ENCODE measurements around the gene NPLOC4.

Gene NPLOC4

DNA sequence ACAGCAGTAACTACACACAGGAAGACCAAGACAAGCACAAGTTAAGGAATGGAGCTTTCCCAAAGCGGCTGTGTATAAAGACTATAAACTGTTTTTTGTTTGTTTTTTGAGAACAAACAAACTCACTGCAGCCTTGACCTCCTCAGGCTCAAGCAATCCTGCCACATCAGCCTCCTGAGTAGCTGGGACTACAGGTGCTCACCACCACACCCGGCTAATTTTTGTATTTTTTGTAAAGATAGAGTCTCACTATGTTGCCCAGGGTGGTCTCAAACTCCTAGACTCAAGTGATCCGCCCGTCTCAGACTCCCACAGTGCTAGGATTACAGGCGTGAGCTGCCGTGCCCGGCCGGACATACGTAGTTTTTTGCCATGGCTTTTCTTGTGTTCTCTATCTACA is 23.5 kb upstream of the NPLOC4 start:
- TF ChIP-seq, protein P1, sequence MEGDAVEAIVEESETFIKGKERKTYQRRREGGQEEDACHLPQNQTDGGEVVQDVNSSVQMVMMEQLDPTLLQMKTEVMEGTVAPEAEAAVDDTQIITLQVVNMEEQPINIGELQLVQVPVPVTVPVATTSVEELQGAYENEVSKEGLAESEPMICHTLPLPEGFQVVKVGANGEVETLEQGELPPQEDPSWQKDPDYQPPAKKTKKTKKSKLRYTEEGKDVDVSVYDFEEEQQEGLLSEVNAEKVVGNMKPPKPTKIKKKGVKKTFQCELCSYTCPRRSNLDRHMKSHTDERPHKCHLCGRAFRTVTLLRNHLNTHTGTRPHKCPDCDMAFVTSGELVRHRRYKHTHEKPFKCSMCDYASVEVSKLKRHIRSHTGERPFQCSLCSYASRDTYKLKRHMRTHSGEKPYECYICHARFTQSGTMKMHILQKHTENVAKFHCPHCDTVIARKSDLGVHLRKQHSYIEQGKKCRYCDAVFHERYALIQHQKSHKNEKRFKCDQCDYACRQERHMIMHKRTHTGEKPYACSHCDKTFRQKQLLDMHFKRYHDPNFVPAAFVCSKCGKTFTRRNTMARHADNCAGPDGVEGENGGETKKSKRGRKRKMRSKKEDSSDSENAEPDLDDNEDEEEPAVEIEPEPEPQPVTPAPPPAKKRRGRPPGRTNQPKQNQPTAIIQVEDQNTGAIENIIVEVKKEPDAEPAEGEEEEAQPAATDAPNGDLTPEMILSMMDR (conservative IDR thresholded peaks at IDR 0.05): no peak
- H3K27ac ChIP-seq: peak overlapping the region; percentile 69

DNA sequence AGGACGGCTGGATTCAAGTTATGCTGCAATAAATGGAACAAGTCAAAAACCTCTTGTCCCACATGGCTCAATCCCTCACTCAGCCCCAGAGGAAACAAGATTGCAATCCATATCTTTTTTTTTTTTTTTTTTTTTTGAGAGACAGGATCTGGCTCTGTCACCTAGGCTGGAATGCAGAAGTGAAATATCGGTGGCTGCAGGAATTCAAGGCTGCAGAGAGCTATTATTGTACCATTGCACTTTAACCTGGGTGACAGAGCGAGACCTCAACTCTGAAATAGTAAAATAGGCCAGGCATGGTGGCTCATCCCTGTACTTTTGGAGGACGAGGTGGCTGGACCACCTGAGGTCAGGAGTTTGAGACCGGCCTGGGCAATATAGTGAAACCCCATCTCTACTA is 22.1 kb upstream of the NPLOC4 start:
- TF ChIP-seq, protein P1 (conservative IDR thresholded peaks at IDR 0.05): no peak
- peak overlapping the region; percentile 69 for H3K27ac ChIP-seq

DNA sequence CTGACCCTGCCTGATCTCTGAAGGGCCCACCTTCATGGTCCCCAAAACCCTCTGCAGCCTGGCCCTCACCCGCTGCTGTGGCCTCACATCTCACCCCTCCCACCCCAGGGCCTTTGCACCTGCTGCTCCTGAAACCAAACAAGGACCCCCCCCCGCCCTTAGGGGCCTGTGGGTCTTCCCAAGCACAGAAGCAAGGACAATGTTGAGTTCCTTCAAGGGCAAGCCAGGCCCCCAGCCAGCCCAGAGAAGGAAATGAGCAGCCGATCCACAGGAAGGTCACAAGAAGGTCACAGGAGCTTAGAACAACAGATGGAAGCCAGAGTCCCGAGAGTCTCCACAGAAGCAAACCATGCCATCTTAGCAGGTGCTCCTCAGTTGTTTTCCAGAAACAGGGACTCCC is 19.9 kb upstream of the NPLOC4 start:
- TF ChIP-seq, protein P1 (conservative IDR thresholded peaks at IDR 0.05): no peak
- H3K27ac ChIP-seq: no peak overlapping the region

DNA sequence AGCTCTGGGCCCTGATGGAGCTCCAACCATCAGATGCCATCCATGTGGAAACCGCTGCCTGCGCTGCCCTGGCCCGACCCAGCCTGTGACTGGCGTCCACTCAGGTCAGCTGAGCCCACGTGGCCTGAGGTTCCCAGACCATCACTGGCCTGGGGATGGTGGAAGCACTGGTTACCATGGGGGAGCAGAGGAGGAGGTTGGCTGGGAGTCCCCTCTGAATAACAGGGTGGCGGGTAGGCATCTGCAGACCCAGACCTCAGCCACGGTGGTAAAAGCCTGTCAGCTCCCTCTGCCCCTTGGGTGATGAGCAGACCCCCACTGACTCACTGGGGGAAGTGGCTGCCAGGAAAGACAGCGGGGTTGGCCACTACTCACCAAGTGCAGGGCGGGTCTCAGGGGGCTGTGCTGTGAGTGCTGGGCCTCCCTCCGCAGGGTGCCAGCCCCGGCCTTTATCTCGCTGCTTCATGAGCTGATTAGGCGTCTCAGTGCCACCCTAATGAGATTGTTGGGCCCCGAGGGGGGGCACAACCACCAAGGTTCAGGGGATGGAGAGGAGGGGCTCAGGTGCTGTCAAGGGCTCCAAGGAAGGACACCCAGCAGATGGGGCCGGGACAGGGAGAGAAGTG is 19.3 kb upstream of the NPLOC4 start, which contains the start of gene PDE6G:
PDE6G (minus strand) TSS at position 425 of the 626 bp plus-strand sequence. CDS start 3,237 bp downstream, outside the sequence.
- TF ChIP-seq, protein P1 (conservative IDR thresholded peaks at IDR 0.05): no peak
- no peak within 1 kb of the TSS for H3K27ac ChIP-seq

DNA sequence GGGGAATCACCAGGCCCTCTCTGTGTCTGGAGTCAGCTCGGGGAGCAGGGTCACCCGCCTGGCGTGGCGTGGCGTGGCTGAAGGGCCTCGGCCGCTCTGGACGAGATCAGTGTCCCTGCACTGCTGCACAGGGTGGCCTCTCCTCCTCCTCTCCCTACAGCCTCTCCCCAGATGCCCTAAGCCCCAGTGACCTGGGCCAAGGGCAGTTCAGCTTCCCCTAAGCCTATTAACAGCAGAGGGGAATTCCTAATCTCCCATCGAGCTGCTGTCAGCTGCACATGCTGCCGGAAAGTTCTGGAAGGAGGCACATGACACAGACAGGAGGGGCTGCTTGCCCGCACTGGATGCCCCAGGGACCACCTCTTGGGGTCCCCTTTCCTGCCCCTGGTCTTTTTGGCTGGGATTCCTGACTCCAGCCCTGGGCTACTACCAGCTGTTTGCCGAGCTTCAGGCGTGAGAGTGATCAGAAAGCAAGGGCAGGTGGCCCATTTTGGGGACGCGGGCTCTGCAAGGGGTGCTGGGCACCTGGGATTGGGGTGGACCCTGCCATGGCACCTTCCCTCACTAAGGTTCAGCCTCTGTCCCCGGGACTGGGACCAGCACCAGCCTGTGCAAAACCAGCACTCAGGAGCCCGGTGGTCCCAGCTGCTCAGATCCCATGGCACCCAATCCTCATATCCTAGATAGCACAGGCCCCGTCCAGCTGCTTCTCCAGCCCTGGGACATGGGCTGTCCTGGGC is 18.6 kb upstream of the NPLOC4 start:
- TF ChIP-seq, protein P1 (conservative IDR thresholded peaks at IDR 0.05): no peak
- no peak overlapping the region for H3K27ac ChIP-seq

DNA sequence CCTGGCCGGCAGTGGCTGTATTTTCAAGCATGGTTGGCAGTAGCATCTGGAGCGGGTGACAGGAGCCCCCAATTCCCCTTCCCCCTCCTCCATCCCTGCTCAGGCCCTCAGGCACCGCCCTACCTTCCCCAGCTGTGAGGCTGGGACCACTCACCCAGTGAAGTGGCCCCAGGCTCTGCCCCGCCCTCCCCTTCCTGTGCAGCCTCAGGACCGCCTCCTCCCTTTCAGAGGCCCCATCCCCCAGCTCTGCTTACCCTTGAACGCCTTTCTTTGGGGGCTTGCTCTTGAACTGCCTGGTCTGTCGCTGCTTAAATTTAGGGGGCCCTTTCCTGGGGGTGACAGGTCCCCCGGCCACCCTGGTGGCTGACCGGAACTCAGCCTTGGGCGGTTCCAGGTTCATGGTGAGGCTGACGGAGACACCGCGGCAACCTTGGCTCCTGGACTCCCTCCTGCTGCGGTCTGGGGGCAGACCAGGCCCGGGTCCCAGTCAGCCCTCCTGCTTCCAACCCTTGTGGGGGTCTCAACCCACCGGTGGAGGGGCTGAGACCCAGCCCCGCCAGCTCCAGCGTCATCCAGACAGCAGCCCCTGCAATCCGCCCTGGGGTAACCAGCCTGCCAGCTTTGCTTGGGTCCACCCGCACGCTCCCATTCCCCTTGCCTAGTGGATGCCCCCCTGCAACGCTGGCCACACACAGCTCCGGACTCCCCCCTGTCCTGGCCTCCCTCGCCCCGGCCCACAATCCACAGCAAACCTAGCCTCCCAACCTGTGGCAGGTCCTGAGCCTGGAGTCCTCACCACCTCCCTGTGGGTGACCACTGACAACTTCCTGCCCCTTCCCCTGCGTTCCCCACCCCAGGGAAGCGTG is 16.2 kb upstream of the NPLOC4 start:
- TF ChIP-seq, protein P1 (conservative IDR thresholded peaks at IDR 0.05): no peak
- no peak overlapping the region for H3K27ac ChIP-seq

DNA sequence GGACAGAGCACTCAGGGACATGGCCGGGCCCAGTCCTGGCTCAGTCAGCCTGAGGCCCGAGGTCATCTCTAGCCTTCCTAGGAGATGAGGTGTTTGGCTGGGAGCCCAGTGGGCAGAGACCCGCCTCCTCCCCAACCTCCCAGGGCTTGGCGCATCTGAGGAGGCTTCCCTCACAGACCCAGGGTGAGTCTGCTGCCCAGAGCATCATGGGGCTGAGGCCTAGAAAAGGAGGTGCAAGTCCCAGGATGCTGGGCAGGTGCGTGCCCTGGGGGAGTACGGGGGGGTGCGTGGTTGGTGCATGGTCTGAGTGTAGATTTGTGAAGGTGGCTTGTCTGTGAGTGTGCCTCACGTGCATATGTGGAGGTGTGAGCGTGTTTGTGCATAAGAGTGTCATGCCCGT is 14.8 kb upstream of the NPLOC4 start:
- no peak overlapping the region; the same call in 1 of the 2 replicates for H3K27ac ChIP-seq

More for the DNA sequence above, 14.8 kb upstream of the NPLOC4 start:
- TF ChIP-seq, protein P1 (conservative IDR thresholded peaks at IDR 0.05): no peak
